A549 (cell line): Measurements from ENCODE around the gene SLC10A7. TPM values are rescaled to one million over a fixed set of nuclear protein-coding genes. Genes with fewer than 3 reads are reported as not detected.

ENCODE experiments used
- ATAC-seq, 2 experiments: fragments of 200-7000 bp in 1 of 2; fragments of >200 bp in 1 of 2; cut with Nextera tagmentation in 1 of 2; cut with Tn5 transposase in 1 of 2; 3 replicates each; pipeline versions ENCODE4 v1.8.0 to v1.9.1; 2018 to 2020; ENCODE audit warnings: mild to moderate bottlenecking in 1 of 2, moderate library complexity in 1 of 2
- CTCF ChIA-PET: fragments of 300-600 bp; sonication (Branson Sonifier 250); formaldehyde crosslinking; extraction: SDS; loops from one replicate; lab custom pipeline; 2021; ENCODE audit warnings: antibody characterized with exemption, inconsistent platforms; lab: Yijun Ruan, JAX
- POLR2A ChIA-PET: fragments of 350-600 bp; formaldehyde crosslinking; extraction: SDS; loops from one replicate; lab custom pipeline; 2021; ENCODE audit warnings: antibody characterized with exemption, inconsistent platforms; lab: Yijun Ruan, JAX
- DNase-seq, 2 experiments: peaks; one replicate each; pipeline versions ENCODE4 v3.0.0 to v3.0.0-alpha.2; 2011 to 2016; ENCODE audit warnings: low read depth in 1 of 2, low spot score in 1 of 2
- FAIRE-seq: peaks from 2 replicates; lab custom pipeline; 2011; peaks lifted over from hg19 to GRCh38; lab: Jason Lieb, UNC
- H3K27ac ChIP-seq, 2 experiments: fragments of >200 bp; sonication (Bioruptor Twin); formaldehyde crosslinking; 3 replicates each; pipeline ENCODE4 v1.5.1; 2016 to 2017
- H3K4me1 ChIP-seq: fragments of >200 bp; sonication (Bioruptor Twin); formaldehyde crosslinking; 3 replicates; pipeline ENCODE4 v1.6.1; 2016
- H3K4me2 ChIP-seq: fragments of >200 bp; sonication (Bioruptor Twin); formaldehyde crosslinking; 3 replicates; pipeline ENCODE4 v1.6.1; 2016
- H3K4me3 ChIP-seq: fragments of >200 bp; sonication (Bioruptor Twin); formaldehyde crosslinking; 3 replicates; pipeline ENCODE4 v1.5.1; 2016
- H3K9me3 ChIP-seq: fragments of >200 bp; sonication (Bioruptor Twin); formaldehyde crosslinking; 3 replicates; pipeline ENCODE4 v1.6.1; 2016
- BHLHE40 ChIP-seq: IDR thresholded peaks from 2 replicates; pipeline ENCODE4 v1.6.1; 2012; ENCODE audit warnings: low read depth, low read length, inconsistent platforms
- CBX2 ChIP-seq: fragments of 200-600 bp; sonication (generic); IDR thresholded peaks from 2 replicates; pipeline ENCODE4 v1.6.1; 2016; ENCODE audit warnings: low read depth, mild to moderate bottlenecking, borderline replicate concordance
- CHD2 ChIP-seq: fragments of 150-350 bp; IDR thresholded peaks from 2 replicates; pipeline ENCODE4 v1.6.1; 2014; ENCODE audit warnings: low read length; ENCODE audit not compliant: partially characterized antibody
- E2F6 ChIP-seq: IDR thresholded peaks from 2 replicates; pipeline ENCODE4 v1.6.1; 2012; ENCODE audit warnings: low read depth, borderline replicate concordance
- EHF ChIP-seq: fragments of 250-450 bp; sonication (Bioruptor Pico); IDR thresholded peaks from 2 replicates; pipeline ENCODE4 v1.5.0; 2020; ENCODE audit warnings: mild to moderate bottlenecking
- EHMT2 ChIP-seq: fragments of 200-600 bp; sonication (generic); IDR thresholded peaks from 2 replicates; pipeline ENCODE4 v1.6.1; 2016; ENCODE audit warnings: antibody characterized with exemption, low read depth, mild to moderate bottlenecking, moderate library complexity
- ELK1 ChIP-seq: fragments of 150-350 bp; IDR thresholded peaks from 2 replicates; pipeline ENCODE4 v1.6.1; 2014; ENCODE audit warnings: low read depth, mild to moderate bottlenecking, low read length
- FOSB ChIP-seq: fragments of 250-450 bp; sonication (Bioruptor Pico); IDR thresholded peaks from 2 replicates; pipeline ENCODE4 v1.5.0; 2020; ENCODE audit warnings: mild to moderate bottlenecking, moderate library complexity
- FOSL2 ChIP-seq, 2 experiments: fragments of 450-650 bp in 1 of 2; fragments of >200 bp in 1 of 2; sonication (Bioruptor Twin) in 1 of 2; formaldehyde crosslinking; IDR thresholded peaks; 2 replicates each; pipeline versions ENCODE4 v1.5.0 to v1.6.1; 2016 to 2020; ENCODE audit warnings: mild to moderate bottlenecking in 1 of 2, moderate library complexity in 1 of 2
- FOXS1 ChIP-seq: fragments of 250-450 bp; sonication (Bioruptor Pico); IDR thresholded peaks from 2 replicates; pipeline ENCODE4 v1.5.0; 2020; ENCODE audit warnings: mild to moderate bottlenecking, moderate library complexity
- HDAC2 ChIP-seq: fragments of 200-600 bp; sonication (generic); IDR thresholded peaks from 2 replicates; pipeline ENCODE4 v1.6.1; 2016
- HEYL ChIP-seq: fragments of 250-450 bp; sonication (Bioruptor Pico); IDR thresholded peaks from 2 replicates; pipeline ENCODE4 v1.8.0; 2021; ENCODE audit warnings: mild to moderate bottlenecking, moderate library complexity
- HOXA7 ChIP-seq: fragments of 250-450 bp; sonication (Bioruptor Pico); IDR thresholded peaks from 2 replicates; pipeline ENCODE4 v1.5.0; 2020; ENCODE audit warnings: mild to moderate bottlenecking, moderate library complexity
- HOXB13 ChIP-seq: fragments of 250-450 bp; sonication (Bioruptor Pico); IDR thresholded peaks from 2 replicates; pipeline ENCODE4 v1.5.0; 2020; ENCODE audit warnings: low read depth, mild to moderate bottlenecking, moderate library complexity
- HOXB5 ChIP-seq: fragments of 250-450 bp; sonication (Bioruptor Pico); IDR thresholded peaks from 2 replicates; pipeline ENCODE4 v1.5.0; 2020; ENCODE audit warnings: mild to moderate bottlenecking, moderate library complexity
- KDM1A ChIP-seq: fragments of 200-600 bp; sonication (generic); IDR thresholded peaks from 2 replicates; pipeline ENCODE4 v1.6.1; 2016; ENCODE audit warnings: low read depth, mild to moderate bottlenecking
- MYC ChIP-seq: IDR thresholded peaks from 2 replicates; pipeline ENCODE4 v1.6.1; 2012; ENCODE audit warnings: mild to moderate bottlenecking, inconsistent platforms, low read length, improper control_type of control experiment, borderline replicate concordance
- NPAS2 ChIP-seq: fragments of 250-450 bp; sonication (Bioruptor Pico); IDR thresholded peaks from 2 replicates; pipeline ENCODE4 v1.8.0; 2022; ENCODE audit warnings: mild to moderate bottlenecking, moderate library complexity, borderline replicate concordance
- PBX3 ChIP-seq: IDR thresholded peaks from 2 replicates; pipeline ENCODE4 v1.6.1; 2012
- RCOR1 ChIP-seq: fragments of 150-350 bp; IDR thresholded peaks from 2 replicates; pipeline ENCODE4 v1.6.1; 2014; ENCODE audit warnings: antibody characterized with exemption, low read length, low read depth
- SMC3 ChIP-seq: fragments of >200 bp; sonication (Bioruptor Twin); formaldehyde crosslinking; IDR thresholded peaks from 3 replicates; pipeline ENCODE4 v1.6.1; 2018; ENCODE audit warnings: inconsistent platforms
- SREBF2 ChIP-seq: fragments of 450-650 bp; IDR thresholded peaks from 2 replicates; pipeline ENCODE4 v1.6.1; 2014; ENCODE audit warnings: mild to moderate bottlenecking, moderate library complexity
- TFCP2L1 ChIP-seq: fragments of 250-450 bp; sonication (Bioruptor Pico); IDR thresholded peaks from 2 replicates; pipeline ENCODE4 v1.5.0; 2021; ENCODE audit warnings: mild to moderate bottlenecking
- ZNF302 ChIP-seq: fragments of 250-450 bp; sonication (Bioruptor Pico); IDR thresholded peaks from 2 replicates; pipeline ENCODE4 v1.9.0; 2021; ENCODE audit warnings: inconsistent platforms, mild to moderate bottlenecking, moderate library complexity
- ZSCAN20 ChIP-seq: fragments of 250-450 bp; sonication (Bioruptor Pico); IDR thresholded peaks from 2 replicates; pipeline ENCODE4 v1.8.0; 2022; ENCODE audit warnings: mild to moderate bottlenecking, moderate library complexity
- WGBS: methylation state at CpG from one replicate; pipeline ENCODE4 v1.1.6; 2017; ENCODE audit errors: missing lambda C conversion rate; 5-methylcytosine and 5-hydroxymethylcytosine counted together
- polyA plus RNA-seq, 4 experiments: library from polyadenylated mRNA; depleted of rRNA in 3 of 4; stranded (reverse); fragments of >200 nt; fragmentation: RNase III in 1 of 4; extraction: RNeasy Plus Mini Kit Qiagen cat#74134 plus additional on column Dnase treatment in 1 of 4; gene quantifications; 2 replicates in 3 of 4; 3 replicates in 1 of 4; pipeline ENCODE4 v1.2.3, GENCODE V29; 2011 to 2017

SLC10A7 gene
- polyA plus RNA-seq, 2 of the 4 experiments (the other 2 are of a cell fraction), result 1.3 to 6.5 TPM

GRCh38 chr4:146349306-146349705 lies 172.4 kb downstream of the SLC10A7 start:
- H3K9me3 ChIP-seq, result no peaks in the 10 kb centered on the region
- ChIA-PET POLR2A (no interaction called here), CTCF (no interaction called here)
- ATAC-seq (no peak), DNase-seq (no peak), FAIRE-seq (no peak)
- H3K4me2 ChIP-seq, result no peak overlapping the region
- no peaks in the 10 kb centered on the region for H3K4me1 ChIP-seq
- no peak for TF ChIP-seq CHD2
- TF ChIP-seq CBX2, result no peak
- no peak for TF ChIP-seq BHLHE40
- TF ChIP-seq RCOR1, result no peak
- no peak for TF ChIP-seq NPAS2 (CRISPR knock-in tag)
- TF ChIP-seq TFCP2L1 (CRISPR knock-in tag), result no peak
- TF ChIP-seq SREBF2, result no peak
- TF ChIP-seq FOSL2 (IDR thresholded peaks at IDR 0.05), result no peak
- TF ChIP-seq FOSL2 (CRISPR knock-in tag; IDR thresholded peaks at IDR 0.05), result no peak
- no peak for TF ChIP-seq HEYL (CRISPR knock-in tag)
- TF ChIP-seq HOXA7 (CRISPR knock-in tag), result no peak
- no peak for TF ChIP-seq E2F6
- no peak for TF ChIP-seq KDM1A
- TF ChIP-seq HOXB5 (CRISPR knock-in tag), result no peak
- H3K27ac ChIP-seq, result no peak overlapping the region
- no peak overlapping the region for H3K4me3 ChIP-seq

GRCh38 chr4:146347822-146348221 lies 173.9 kb downstream of the SLC10A7 start:
- DNase-seq (no peak), FAIRE-seq (no peak), ATAC-seq (no peak)
- Histone ChIP-seq H3K27ac (no peak overlapping the region), H3K9me3 (no peaks in the 10 kb centered on the region), H3K4me3 (no peak overlapping the region), H3K4me1 (no peaks in the 10 kb centered on the region), H3K4me2 (no peak overlapping the region)
- 47% methylated on average over 2 of the region's 2 CpGs for WGBS
- ChIA-PET CTCF (no interaction called here), POLR2A (no interaction called here)
- TF ChIP-seq SMC3, result no peak
- TF ChIP-seq ZSCAN20 (CRISPR knock-in tag), result no peak
- TF ChIP-seq PBX3, result no peak
- no peak for TF ChIP-seq ZNF302 (CRISPR knock-in tag)
- TF ChIP-seq FOSB (CRISPR knock-in tag), result no peak
- no peak for TF ChIP-seq KDM1A
- no peak for TF ChIP-seq HOXA7 (CRISPR knock-in tag)
- no peak for TF ChIP-seq HEYL (CRISPR knock-in tag)
- TF ChIP-seq HOXB5 (CRISPR knock-in tag), result no peak
- no peak for TF ChIP-seq CHD2
- TF ChIP-seq HDAC2, result no peak
- TF ChIP-seq EHF (CRISPR knock-in tag), result no peak
- TF ChIP-seq FOXS1 (CRISPR knock-in tag), result no peak
- TF ChIP-seq BHLHE40, result no peak
- TF ChIP-seq ELK1, result no peak
- no peak for TF ChIP-seq MYC
- TF ChIP-seq HOXB13, result no peak
- no peak for TF ChIP-seq RCOR1
- no peak for TF ChIP-seq EHMT2
